Activated T-cell treated with anti-CD3 and anti-CD28 coated beads for 1 hour (primary cell): ENCODE data around the gene NDST1.

ENCODE experiments used
- DNase-seq: peaks from one replicate; pipeline ENCODE4 v3.0.0-alpha.2; 2020; ENCODE audit warnings: low read depth

The NDST1 gene

DNA sequence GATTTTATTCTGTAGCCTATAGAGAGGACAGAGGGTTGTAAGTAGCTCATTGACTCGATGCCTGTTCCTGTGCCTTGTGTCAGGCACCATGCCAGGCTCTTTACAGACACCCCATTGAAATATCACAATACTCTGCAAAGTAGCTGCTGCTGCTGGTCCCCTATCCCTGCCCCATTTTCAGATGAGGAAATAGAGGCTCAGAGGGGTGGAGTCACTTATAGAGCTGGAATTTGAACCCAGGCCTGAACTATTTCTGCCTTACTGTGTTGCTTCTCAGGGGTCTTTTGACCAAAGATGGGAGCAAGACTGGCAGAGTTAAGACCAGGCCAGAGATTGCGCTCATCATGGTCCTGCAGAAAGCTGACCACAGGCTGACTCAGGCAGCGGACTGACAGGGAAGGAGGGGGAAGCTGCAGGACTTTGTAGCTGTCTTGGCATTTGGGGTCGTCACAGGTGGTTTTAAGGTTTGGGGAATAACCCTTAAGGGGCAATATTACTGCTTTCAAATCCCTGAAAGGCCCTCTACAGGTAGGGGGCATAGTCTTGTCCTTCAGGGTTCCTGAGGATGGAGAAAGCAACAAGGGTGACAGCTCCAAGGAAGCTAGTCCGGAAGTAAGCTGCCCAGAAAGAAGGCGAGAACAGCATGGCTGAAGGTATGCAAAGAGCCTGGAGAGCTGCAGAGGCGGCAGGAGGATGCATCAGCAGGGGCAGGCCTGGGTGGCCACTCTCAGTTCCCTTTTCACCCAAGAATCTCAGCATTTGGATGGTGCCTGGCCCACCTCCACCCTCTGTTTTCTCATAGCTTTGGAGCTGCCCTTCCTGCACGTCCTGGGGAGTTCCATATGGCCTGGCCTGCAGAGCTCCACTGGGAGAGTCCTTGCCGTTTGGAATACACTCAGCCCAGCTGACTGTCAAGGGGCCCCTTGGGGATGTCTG lies 18.3 kb upstream of the NDST1 start:
- DNase-seq, result no peak

DNA sequence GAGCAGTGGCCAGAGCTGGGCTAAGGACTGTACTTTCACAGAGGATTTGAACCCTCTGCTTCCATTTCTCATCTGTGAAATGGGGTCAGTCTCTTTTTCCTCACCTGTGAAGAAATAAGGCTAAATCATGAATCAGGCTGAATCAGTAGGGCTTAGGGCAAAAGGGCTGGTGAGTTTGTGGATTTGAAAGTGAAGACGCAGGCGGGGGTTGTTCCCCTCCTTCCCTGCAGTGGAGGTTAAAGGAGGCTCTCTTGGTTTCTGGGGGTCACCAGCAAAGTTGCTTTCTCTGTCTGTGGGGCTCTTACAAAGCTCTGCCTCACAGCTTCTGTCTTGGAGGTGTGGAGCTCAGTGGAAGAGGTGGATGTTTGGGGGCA lies 17.6 kb upstream of the NDST1 start:
- no peak for DNase-seq

DNA sequence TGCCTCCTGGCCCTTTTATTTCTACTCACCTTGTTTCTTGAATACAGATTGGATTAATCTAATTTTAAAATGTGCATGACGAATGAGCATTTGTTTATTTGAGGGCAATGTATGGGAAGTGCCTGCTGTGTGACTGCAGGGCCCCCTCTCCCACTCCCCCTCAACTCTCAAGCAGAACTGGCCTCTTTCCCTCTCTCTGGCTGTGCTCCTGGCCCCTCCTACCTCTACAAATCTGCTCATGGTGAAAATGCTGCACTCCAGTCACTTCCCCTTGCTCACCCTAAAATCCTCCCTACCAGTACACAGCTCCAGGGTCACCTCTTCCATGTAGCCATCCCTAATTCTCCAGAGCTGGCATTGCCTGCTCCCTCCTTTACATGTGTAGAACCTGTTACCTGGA lies 17.2 kb upstream of the NDST1 start:
- no peak for DNase-seq

DNA sequence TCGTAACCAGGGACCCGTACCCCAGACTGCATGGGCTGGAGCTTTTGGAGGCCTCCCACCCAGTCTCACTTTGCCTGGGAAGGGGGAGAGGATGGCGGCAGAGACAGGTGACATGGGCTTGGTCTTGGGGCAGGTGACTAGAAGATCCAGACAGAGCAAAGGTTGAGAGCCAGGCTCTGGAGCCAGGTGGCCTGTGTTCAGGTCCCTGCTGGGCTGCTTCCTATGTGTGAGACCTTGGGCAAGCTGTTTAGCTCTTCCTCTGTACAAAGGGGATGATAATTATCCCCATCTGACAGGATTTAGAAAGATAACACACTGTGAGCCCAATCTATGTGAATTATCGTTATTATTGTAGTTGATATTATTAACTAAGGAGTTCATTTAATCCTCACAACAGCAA lies 16.1 kb upstream of the NDST1 start:
- no peak for DNase-seq

DNA sequence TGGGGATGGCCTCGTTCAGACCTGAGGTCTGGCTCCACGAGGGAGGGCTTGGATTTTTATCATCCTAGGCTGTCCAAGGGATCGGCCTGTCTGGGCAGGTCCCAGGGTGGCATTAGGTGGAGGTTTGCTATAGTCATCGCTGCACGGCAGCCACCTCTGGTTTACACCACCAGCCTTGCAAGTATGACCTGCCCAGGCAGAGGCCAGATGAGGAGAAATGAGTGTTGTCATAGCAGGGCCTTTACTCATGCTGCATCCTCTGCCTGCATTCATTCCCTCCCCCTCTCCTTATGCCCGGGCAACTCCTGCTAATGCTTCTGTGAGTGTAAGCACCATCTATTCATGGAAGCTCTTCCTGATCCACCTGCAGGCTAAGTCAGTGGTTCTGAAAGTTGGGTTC lies 15.3 kb upstream of the NDST1 start:
- no peak for DNase-seq

DNA sequence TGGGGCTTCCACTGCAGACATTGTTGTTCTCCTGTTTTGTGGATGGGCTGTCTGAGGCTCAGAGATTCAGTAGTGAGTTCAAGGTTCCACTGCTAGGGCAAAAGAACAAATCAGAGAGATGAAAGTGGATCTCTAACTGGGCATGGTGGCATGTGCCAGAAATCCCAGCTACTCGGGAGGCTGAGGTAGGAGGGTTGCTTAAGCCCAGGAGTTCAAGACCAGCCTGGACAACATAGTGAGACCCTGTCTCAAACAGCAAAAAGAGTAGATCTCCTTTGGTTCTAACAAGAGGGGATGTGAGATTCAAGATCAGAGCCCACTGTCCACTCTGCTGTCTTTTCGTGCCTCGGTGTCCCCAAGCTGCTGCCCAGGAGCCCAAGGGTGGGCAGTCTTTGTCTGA lies 11.8 kb upstream of the NDST1 start:
- DNase-seq, result no peak

DNA sequence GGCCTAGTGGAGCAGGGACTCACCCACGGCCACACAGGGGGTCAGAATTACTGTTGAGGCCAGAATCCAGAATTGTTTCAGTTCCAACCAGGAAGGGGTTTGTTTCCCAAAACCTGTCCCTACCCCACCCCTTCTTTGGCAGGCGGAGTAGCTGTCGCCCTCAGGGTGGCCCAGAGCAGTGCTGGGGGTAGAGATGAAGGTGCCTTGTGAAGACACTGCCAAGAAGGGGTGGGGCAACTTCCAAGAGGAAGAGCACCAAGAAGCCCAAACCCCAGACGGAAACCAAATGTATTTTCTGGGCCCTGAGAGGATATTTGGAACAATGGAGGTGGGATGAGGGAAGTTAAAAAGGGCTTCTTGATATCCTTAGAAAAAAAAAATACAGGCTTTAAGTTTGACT lies 11.4 kb upstream of the NDST1 start:
- no peak for DNase-seq

DNA sequence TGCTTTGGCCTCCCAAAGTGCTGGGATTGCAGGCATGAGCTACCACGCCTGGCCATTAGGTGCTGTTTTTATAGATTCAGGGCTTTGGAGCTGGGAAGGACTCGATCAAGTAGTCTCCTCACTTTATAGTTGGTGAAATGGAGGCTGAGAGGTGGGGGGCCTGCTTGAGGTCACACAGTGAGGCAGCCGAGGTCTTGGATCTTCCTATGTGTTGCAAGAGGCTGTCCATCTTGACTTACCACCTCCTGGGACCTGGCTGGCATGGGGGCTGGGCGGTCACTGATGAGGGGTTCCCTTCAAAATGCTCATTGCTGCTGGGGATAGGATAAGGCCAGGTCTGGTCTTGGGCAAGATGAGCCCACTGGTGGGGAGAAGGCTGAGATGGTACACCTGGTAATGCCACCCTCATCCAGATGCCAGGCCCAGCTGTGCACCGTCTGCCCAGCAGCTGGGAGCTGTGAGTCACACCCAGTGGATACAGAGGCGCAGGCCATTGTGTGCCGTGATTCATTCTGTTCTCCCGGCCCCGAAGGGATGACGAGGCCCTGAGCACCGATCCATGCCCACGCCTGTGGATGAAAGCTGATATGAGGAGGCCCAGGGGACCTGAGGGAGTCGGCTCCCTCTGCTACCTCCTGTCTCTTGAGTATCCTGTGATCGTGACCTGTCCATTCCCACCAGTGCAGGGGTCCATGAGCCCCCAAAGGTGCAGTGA lies 10.5 kb upstream of the NDST1 start:
- no peak for DNase-seq

DNA sequence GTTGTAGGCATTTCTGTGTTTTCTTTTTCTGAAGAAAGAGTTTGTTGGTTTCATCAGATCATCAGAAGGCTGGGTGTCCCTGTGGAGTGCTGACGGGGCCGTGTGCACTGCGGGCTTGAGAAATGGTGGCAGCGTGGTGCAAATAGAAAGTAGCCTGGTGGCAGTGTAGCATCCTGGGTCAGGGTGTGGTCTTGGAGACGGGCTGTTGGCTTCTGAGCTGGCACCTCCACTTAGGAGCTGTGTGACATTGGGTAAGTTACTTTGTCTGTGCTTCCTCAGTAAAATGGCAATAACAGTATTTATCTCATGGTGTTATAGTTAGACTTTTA lies 10.0 kb upstream of the NDST1 start:
- no peak for DNase-seq

DNA sequence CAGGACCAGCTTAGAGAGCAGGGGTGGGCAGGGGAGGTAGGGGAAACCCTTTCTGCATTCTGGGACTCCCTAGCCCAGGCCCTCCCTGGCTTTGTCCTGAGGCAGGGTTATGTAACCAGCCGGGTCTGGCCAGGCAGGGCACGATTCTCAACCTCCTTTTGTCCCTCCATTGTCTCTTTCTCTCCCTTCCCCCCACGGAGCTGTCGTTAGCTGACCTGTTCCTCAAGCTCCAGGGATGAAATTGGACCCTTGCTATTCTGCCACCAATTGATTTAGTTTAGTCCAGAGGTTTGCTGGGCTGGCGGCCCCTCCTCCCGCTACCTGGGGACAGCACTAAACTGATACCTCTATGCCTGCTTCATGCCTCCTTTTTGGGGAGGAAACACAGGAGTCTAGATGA lies 9.4 kb upstream of the NDST1 start:
- DNase-seq, result no peak

DNA sequence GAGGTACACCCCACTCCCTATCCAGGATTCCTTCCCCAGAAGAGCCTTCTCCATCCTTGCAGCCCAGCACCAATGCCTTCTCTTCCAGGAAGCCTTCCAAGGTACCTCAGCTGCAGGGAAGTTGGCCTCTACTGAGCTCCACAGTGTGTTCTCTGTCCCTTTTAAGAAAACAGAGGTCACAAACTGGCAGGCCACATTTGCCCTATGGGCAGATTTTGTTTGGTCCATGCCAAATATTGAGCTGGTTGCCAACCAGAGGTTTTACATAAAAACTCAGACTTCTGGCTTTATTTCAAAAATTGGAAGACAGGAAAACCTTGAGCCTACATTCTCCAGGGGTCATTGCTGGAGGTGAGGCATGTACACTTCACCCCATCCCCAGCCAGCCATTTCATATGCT lies 9.0 kb upstream of the NDST1 start:
- no peak for DNase-seq

DNA sequence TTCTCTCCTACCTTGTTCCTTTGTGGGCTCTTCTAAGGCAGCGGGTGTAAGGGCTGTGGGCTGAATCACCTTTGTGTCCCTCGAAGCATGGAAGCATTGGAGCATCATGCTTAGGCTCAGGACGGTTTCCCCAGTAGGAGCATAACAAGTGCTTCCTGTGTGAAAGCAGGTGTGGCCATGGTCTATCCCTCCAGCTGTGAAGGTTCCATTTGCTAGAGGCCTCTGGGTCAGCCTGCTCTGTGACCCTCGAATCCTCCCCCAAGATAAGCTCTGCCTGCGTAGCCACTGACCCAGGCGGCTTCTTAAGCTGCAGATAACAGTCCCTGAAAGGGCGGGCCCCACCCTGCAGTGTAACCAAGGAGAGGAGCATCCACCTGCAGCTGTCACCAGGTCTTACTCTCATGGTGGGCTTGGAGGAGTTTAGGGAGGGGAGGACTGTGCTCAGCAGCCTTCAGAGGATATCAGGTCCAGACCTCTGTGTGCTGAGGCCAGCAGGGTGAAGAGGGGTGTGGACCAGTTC lies 8.4 kb upstream of the NDST1 start:
- no peak for DNase-seq

DNA sequence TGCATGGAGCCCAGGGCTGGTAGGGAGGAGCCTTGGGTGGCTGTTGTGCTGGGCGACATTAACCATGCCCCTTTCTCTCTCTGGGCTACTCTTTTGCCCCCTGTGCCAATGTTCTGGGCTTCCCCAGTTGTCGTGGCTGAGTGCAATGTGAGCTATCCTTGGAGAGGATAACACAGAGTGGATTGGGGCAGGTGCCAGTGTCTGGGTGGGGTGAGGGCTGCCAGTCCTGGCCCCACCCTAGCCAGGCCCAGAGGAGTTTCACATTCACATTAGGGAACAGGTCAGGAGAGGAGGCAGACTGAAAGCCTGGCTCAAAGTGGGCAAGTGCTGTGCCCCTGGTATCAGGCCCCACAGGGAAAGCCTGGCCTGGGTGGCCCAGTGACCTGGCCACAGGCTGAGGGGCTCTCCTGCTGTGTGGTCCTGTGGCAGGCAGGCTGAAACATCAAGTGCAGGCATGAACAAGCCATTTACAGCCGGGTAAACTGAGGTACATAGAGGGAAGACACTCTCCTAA lies 7.5 kb upstream of the NDST1 start:
- DNase-seq, result no peak

DNA sequence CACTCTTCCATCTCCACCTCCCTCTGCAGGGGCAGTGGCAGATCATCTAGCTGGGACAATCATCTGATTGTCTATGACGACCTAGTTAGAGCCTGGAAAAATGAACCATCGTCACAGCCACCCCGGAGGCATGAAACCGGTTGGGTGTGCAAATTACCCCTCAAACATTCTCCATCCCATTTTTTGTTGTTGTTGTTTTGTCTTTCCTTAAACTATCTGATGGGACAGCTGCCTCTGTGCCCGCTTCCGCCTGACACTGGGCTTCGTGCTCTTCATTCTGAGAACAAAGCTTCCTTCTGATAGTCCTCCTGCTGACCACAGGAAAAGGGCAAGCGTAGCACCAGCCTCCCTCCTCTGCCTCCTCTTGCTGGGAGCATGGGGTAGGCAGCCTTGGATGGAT lies 7.0 kb upstream of the NDST1 start:
- no peak for DNase-seq

DNA sequence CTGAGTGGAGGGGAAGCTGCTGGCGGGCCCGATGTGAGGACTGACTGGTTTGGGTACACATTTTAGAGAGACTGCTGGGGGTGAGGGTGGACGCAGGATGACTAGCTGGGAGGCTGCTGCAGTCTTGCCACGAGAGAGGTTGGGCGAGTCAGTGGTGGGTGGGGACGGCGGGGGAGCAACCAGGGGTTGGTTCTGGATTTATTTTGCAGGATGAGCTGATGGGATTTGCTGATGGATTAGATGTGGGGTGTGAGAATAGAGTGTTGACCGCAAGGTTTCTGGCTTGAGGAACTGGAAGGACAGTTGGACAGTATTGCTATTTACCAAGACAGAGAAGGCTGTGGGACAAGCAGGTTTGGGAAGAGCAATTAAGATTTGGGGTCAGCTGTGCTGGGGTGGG lies 5.8 kb upstream of the NDST1 start:
- DNase-seq, result no peak

DNA sequence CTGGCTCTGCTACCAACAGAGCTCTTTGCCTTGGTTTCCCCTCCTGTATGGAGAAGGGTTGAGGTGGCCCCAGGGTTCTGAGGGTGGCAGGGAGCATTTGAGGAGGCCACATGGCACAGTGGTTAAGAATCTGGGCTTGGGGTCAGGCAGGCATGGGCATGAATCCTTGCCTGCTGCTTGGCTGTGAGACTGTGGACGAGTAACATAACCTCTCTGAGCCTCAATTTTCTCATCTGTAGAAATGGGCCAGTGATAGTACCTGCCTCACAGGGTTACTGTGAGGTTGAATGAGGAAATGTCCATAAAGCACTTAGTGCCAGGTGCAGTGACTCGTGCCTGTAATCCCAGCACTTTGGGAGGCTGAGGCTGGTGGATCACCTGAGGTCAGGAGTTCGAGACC lies 5.1 kb upstream of the NDST1 start:
- no peak for DNase-seq

DNA sequence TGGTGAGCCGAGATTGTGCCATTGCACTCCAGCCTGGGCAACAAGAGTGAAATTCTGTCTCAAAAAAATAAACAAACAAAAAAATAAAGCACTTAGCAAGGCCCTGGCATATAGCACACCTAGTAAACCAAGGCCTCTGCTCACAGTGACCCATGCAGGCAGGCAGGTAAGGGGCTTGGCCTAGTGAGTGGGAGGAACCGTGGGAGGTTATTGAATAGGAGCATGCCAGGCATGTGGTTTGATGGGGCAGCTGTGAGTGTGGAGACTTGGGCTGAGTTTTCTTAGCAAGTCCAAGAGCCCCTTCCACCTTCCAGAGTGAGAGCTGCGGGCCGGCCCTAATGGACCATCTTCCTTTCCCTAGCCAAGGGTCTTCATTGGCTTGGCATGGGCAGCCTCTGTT lies 4.5 kb upstream of the NDST1 start:
- no peak for DNase-seq

DNA sequence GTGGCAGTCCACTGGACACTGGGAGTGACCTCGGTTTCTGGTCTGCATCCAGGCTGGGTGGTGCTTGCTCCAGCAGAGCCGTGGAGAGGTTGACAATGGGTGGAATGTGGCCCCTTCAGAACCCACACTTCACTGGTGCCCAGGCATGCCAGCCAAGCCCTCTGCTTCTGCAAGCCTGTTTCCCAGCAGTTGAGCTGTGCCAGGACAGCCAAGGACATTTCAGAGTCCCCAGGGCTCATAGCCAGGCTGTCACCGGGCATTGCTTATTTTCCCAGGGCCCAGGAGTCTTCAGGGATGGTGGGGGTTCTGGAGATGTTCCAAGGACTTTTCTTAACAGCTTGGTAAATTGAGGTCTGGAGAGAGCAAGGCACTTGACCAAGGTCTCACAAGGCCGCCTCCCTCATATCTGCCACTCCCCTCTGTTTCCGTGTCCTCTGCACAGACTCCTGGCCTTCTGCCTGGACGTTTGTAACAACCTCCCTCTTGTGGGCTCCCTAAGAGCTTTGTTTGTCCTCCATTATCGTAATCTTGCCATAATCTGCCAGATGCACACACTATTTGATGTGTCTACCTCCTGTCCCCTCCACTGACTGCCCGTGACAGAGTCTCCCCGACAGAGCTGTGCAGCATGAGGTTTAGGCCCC lies 3.8 kb upstream of the NDST1 start:
- no peak for DNase-seq

DNA sequence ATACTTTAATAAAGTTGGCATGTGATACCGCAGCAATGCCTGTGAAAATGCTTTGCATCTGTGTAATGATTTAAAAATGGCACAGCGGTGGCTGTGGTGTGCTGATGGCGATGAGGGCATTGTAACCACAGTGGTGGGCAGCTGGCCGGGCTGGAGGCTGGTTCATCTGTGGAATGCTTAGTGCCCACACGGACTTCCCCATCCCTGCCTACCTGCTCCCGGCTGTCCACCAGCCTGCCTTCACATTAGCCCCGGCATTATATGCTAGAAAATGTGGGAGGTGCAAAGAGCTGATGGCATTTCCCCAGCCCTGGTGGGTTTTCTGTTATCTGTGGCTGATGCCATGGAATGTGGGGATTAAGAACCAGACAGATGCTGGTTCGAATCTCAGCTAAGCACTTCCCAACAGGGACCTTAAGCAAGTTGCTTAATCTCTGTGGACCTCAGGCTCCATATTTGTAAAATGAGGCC lies 2.9 kb upstream of the NDST1 start:
- DNase-seq, result no peak

DNA sequence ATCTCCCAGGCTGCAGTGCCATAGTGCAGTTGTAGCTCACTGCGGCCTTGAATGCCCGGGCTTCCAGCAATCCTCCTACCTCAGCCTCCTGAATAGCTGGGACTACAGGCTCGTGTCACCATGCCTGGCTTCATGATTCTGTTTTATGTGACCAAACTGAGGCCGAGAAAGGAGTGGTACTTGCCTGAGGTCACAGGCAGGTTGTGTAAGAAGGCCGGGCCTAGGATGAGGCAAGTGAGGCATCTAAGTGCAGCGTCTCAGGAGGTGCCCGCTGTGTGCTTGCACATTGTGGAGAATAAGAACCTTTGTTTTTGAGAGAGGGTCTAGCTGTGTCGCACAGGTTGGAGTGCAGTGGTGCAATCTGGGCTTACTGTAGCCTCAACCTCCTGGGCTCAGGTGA lies 2.1 kb upstream of the NDST1 start:
- no peak for DNase-seq

DNA sequence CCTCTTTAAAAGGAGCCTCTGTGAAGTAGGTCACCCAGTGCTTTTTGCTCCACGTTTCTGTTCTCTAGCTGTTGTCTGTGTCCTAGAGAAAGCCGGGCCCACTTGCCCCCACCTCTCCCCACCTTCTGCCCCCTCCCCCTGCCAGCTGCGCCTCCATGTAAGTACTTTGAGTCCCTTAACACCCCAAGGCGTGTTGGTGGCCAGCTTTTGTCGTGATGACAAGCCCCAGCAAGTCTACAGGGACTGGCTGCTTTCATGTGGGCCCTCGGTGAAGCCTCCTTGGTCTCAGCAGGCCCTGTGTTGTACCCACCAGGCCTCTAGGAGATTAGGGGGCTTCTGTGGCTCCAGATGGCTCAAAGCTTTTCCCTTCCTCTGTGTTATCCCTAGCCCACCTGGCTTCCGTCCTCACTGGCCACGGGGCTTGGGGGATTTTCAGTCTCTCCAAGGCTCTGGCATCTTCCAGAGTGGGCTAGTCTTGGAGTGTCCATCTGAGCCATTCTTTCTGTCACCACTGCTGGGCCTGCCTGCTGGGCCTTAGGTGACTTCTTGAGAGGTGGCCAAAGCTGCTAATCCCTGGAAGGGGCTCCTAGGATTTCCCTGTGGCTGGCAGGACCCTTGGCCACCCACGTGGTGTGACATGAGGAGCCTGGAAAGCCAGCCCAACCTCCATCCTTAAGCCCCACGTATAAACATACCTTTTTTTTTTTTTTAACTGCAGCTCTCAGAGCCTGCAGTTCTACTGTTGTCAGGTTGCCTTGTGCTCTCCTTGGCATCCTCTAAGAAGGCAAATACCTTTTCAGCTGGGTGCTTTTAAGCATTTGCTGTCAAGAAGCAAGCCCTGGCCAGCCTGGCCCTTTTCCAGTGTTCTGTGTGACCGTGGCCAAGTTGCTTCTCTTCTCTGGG lies 1.1 kb upstream of the NDST1 start:
- DNase-seq, result no peak

DNA sequence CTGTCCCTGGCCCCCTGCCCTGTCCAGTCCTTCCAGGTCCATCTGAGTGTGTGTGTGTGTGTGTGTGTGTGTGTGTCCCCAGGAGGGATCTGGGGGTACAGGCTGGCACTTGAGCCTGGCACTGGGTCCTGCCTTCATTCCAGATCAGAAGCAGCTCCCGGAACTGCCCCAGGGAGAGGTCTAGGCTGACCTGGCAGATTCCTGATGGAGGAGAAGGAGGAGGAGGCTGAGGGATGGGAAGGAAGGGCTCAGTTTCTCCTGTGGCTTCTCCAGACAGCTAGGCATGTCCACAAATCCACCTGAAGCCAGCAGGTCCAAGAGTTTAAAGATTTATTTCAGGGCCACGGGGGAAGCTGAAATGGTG lies 328 bp downstream of the NDST1 start:
- DNase-seq, result no peak
